Liver (tissue), 9 donors: ENCODE data around the gene DENND4C. TPM values are rescaled to one million over a fixed set of nuclear protein-coding genes. Genes with fewer than 3 reads are reported as not detected.
"Not testable (repeated sequence)": the region's sequence is repeated elsewhere in the genome, so short reads cannot be mapped to it uniquely, and the experiment has no call there.

ENCODE experiments used
- DNase-seq: peaks from one replicate; pipeline ENCODE4 v3.0.0-alpha.2; 2017; ENCODE audit warnings: low spot score
- H3K27ac ChIP-seq, 2 donors: one replicate each; pipeline ENCODE4 v1.7.0; 2013; ENCODE audit warnings: inconsistent platforms in 2 of 2, low read length in 2 of 2, control low read depth in 1 of 2, low read depth in 1 of 2, mild to moderate bottlenecking in 1 of 2
- H3K27me3 ChIP-seq, 4 donors: one replicate each; pipeline versions ENCODE4 v1.6.1 to v1.7.0; 2013; ENCODE audit warnings: low read length in 3 of 4, inconsistent platforms in 1 of 4, mild to moderate bottlenecking in 1 of 4, moderate library complexity in 1 of 4; ENCODE audit not compliant: control insufficient read depth in 4 of 4, insufficient read depth in 4 of 4
- H3K36me3 ChIP-seq, 4 donors: one replicate each; pipeline versions ENCODE4 v1.6.1 to v1.7.0; 2013; ENCODE audit warnings: low read length in 3 of 4, mild to moderate bottlenecking in 3 of 4, low read depth in 1 of 4, moderate library complexity in 1 of 4; ENCODE audit not compliant: control insufficient read depth in 4 of 4, insufficient read depth in 3 of 4
- H3K4me1 ChIP-seq, 4 donors: one replicate each; pipeline versions ENCODE4 v1.6.1 to v1.7.0; 2013; ENCODE audit warnings: low read length in 3 of 4, mild to moderate bottlenecking in 3 of 4, moderate library complexity in 1 of 4; ENCODE audit not compliant: control insufficient read depth in 4 of 4, insufficient read depth in 4 of 4
- H3K4me3 ChIP-seq, 3 donors: one replicate each; pipeline versions ENCODE4 v1.6.1 to v1.7.0; 2013; ENCODE audit warnings: low read length in 3 of 3, control low read depth in 1 of 3, low read depth in 1 of 3, mild to moderate bottlenecking in 1 of 3
- H3K9ac ChIP-seq, 2 donors: one replicate each; pipeline ENCODE4 v1.7.0; 2013; ENCODE audit warnings: low read length in 2 of 2, mild to moderate bottlenecking in 2 of 2, moderate library complexity in 2 of 2, control low read depth in 1 of 2, low read depth in 1 of 2
- H3K9me3 ChIP-seq, 4 donors: one replicate each; pipeline versions ENCODE4 v1.6.1 to v1.7.0; 2013; ENCODE audit warnings: low read length in 3 of 4; ENCODE audit not compliant: control insufficient read depth in 4 of 4
- ATF3 ChIP-seq: IDR thresholded peaks from 2 replicates; pipeline ENCODE4 v1.6.1; 2016; ENCODE audit warnings: antibody characterized with exemption
- EGR1 ChIP-seq, 2 donors: IDR thresholded peaks; 2 replicates each; pipeline ENCODE4 v1.6.1; 2016 to 2018; ENCODE audit warnings: antibody characterized with exemption in 2 of 2, low read depth in 2 of 2
- FOXA1 ChIP-seq: IDR thresholded peaks from 2 replicates; pipeline ENCODE4 v1.6.1; 2016; ENCODE audit warnings: antibody characterized with exemption
- FOXA2 ChIP-seq: IDR thresholded peaks from 2 replicates; pipeline ENCODE4 v1.6.1; 2016; ENCODE audit warnings: antibody characterized with exemption
- GABPA ChIP-seq, 2 donors: IDR thresholded peaks in 1 of 2; conservative IDR thresholded peaks in 1 of 2; 2 replicates each; pipeline ENCODE4 v1.6.1; 2016; ENCODE audit warnings: antibody characterized with exemption in 2 of 2, mild to moderate bottlenecking in 1 of 2, moderate library complexity in 1 of 2
- HNF4A ChIP-seq, 2 donors: conservative IDR thresholded peaks; 2 replicates each; pipeline ENCODE4 v1.6.1; 2016; ENCODE audit warnings: antibody characterized with exemption in 2 of 2, mild to moderate bottlenecking in 2 of 2
- HNF4G ChIP-seq: IDR thresholded peaks from 2 replicates; pipeline ENCODE4 v1.6.1; 2016; ENCODE audit warnings: antibody characterized with exemption
- JUND ChIP-seq, 2 donors: IDR thresholded peaks; 2 replicates each; pipeline ENCODE4 v1.6.1; 2016; ENCODE audit warnings: antibody characterized with exemption in 2 of 2
- MAX ChIP-seq: IDR thresholded peaks from 2 replicates; pipeline ENCODE4 v1.6.1; 2016; ENCODE audit warnings: antibody characterized with exemption
- NR2F2 ChIP-seq: IDR thresholded peaks from 2 replicates; pipeline ENCODE4 v1.6.1; 2016; ENCODE audit warnings: antibody characterized with exemption
- REST ChIP-seq: IDR thresholded peaks from 2 replicates; pipeline ENCODE4 v1.6.1; 2016; ENCODE audit warnings: antibody characterized with exemption, mild to moderate bottlenecking
- RXRA ChIP-seq, 2 donors: IDR thresholded peaks; 2 replicates each; pipeline ENCODE4 v1.6.1; 2017 to 2018; ENCODE audit warnings: antibody characterized with exemption in 2 of 2, mild to moderate bottlenecking in 1 of 2
- SP1 ChIP-seq: IDR thresholded peaks from 2 replicates; pipeline ENCODE4 v1.6.1; 2018; ENCODE audit warnings: antibody characterized with exemption, mild to moderate bottlenecking
- TAF1 ChIP-seq: conservative IDR thresholded peaks from 2 replicates; pipeline ENCODE4 v1.6.1; 2016; ENCODE audit warnings: antibody characterized with exemption, mild to moderate bottlenecking
- YY1 ChIP-seq: IDR thresholded peaks from 2 replicates; pipeline ENCODE4 v1.6.1; 2016; ENCODE audit warnings: antibody characterized with exemption, mild to moderate bottlenecking
- ZBTB33 ChIP-seq: IDR thresholded peaks from 2 replicates; pipeline ENCODE4 v1.6.1; 2016; ENCODE audit warnings: antibody characterized with exemption
- WGBS: extraction: QIAGEN DNeasy Blood & Tissue Kit; methylation state at CpG from one replicate; pipeline ENCODE4 v1.1.7; 2013; 5-methylcytosine and 5-hydroxymethylcytosine counted together
- polyA plus RNA-seq, 2 donors: library from polyadenylated mRNA; stranded (reverse) in 1 of 2; unstranded in 1 of 2; fragments of 200-250 nt in 1 of 2; fragments of >200 nt in 1 of 2; fragmentation: Nextera tagmentation in 1 of 2; extraction: Ambion mirVana in 1 of 2; gene quantifications; one replicate each; pipeline versions ENCODE4 v1.2.1 to v1.2.3, GENCODE V29; 2013 to 2015
- total RNA-seq, 2 donors: library from RNA; depleted of rRNA; stranded (reverse); fragments of >200 nt; gene quantifications; one replicate each; pipeline ENCODE4 v1.2.3, GENCODE V29; 2014
- donor health status: healthy.
- donor health status: healthy.
- donor health status: healthy.
- donor health status: healthy.
- donor health status: healthy.

The DENND4C gene
- total and polyA plus RNA-seq, 4 donors, result 6.9 to 54.9 (median 14.8) TPM

- TF ChIP-seq RXRA (IDR thresholded peaks at IDR 0.05), result no peak
These were observed 179.7 kb downstream of the DENND4C start (continued) for GRCh38 chr9:19410195-19410503.

- H3K4me3 ChIP-seq, result no peak overlapping the region
- no peaks in the 10 kb centered on the region for H3K27me3 ChIP-seq
- H3K36me3 ChIP-seq, result peaks cover 0 to 2% (median 0%) of the 10 kb centered on the region in 4 donors
- no peak for TF ChIP-seq EGR1 (IDR thresholded peaks at IDR 0.05; ENCODE audit: low read depth in 2 of 2)
- TF ChIP-seq NR2F2, result no peak
- TF ChIP-seq ATF3, result no peak
- TF ChIP-seq FOXA2, result no peak
- TF ChIP-seq TAF1, result no peak
- TF ChIP-seq YY1, result no peak
- TF ChIP-seq JUND (IDR thresholded peaks at IDR 0.05), result no peak
- no peak for TF ChIP-seq HNF4G
- no peak for TF ChIP-seq SP1
- TF ChIP-seq MAX, result no peak
- TF ChIP-seq RXRA (IDR thresholded peaks at IDR 0.05), result no peak
- TF ChIP-seq GABPA (IDR thresholded peaks at IDR 0.05 in 1 of 2, conservative IDR thresholded peaks at IDR 0.05 in 1 of 2), result no peak
- DNase-seq, result no peak
- WGBS, result 99% methylated on average over 2 of the region's 2 CpGs
- peaks cover 0 to 16% (median 11%) of the 10 kb centered on the region in 4 donors for H3K4me1 ChIP-seq
- H3K9ac ChIP-seq, result no peak overlapping the region
- H3K27ac ChIP-seq, result no peak overlapping the region
- no peaks in the 10 kb centered on the region for H3K9me3 ChIP-seq
These were observed 180.1 kb downstream of the DENND4C start for GRCh38 chr9:19410594-19410993.

GRCh38 chr9:19411316-19411715 is 180.8 kb downstream of the DENND4C start:
- no peak for TF ChIP-seq EGR1 (IDR thresholded peaks at IDR 0.05; ENCODE audit: low read depth in 2 of 2)
- TF ChIP-seq FOXA1, result no peak
- WGBS, result 88% methylated on average over 8 of the region's 8 CpGs
- DNase-seq, result no peak
- Histone ChIP-seq H3K27me3 (no peaks in the 10 kb centered on the region), H3K36me3 (peaks cover 0 to 2% (median 0%) of the 10 kb centered on the region in 4 donors), H3K9me3 (no peaks in the 10 kb centered on the region), H3K27ac (no peak overlapping the region), H3K4me1 (peaks cover 0 to 16% (median 11%) of the 10 kb centered on the region in 4 donors), H3K9ac (no peak overlapping the region), H3K4me3 (no peak overlapping the region)

- H3K4me1 ChIP-seq, result peaks cover 0 to 11% (median 8%) of the 10 kb centered on the region in 4 donors
- H3K9ac ChIP-seq, H3K4me3 ChIP-seq, DNase-seq, H3K9me3 ChIP-seq, H3K27me3 ChIP-seq, H3K27ac ChIP-seq, H3K36me3 ChIP-seq: not testable (repeated sequence)
- WGBS, result 92% methylated on average over 3 of the region's 3 CpGs
These were observed 183.0 kb downstream of the DENND4C start for GRCh38 chr9:19413456-19413855.

- H3K4me1 ChIP-seq, result no peaks in the 10 kb centered on the region
- H3K27ac ChIP-seq, result no peak overlapping the region
- no peaks in the 10 kb centered on the region for H3K9me3 ChIP-seq
- TF ChIP-seq FOXA1, result no peak
- TF ChIP-seq ATF3, result no peak
- no peak for TF ChIP-seq TAF1
- no peak for TF ChIP-seq MAX
- no peak for TF ChIP-seq JUND (IDR thresholded peaks at IDR 0.05)
- TF ChIP-seq SP1, result no peak
- TF ChIP-seq HNF4A (conservative IDR thresholded peaks at IDR 0.05), result no peak
- no peak for TF ChIP-seq REST
- TF ChIP-seq FOXA2, result no peak
- no peak for TF ChIP-seq ZBTB33
- no peaks in the 10 kb centered on the region for H3K27me3 ChIP-seq
- H3K9ac ChIP-seq, result no peak overlapping the region
- no peak for DNase-seq
- H3K36me3 ChIP-seq, result peaks cover 0 to 2% (median 0%) of the 10 kb centered on the region in 4 donors
- WGBS, result 96% methylated on average over 2 of the region's 2 CpGs
- no peak overlapping the region for H3K4me3 ChIP-seq
These were observed 185.7 kb downstream of the DENND4C start for GRCh38 chr9:19416143-19416542.
